GM12891 (cell line): ENCODE results near the gene TSEN2.

Experiments used
- POLR2A ChIP-seq: IDR thresholded peaks from 2 replicates; pipeline ENCODE4 v1.6.1; 2011; ENCODE audit warnings: low read depth, low read length, control low read depth
- POLR2AphosphoS5 ChIP-seq: IDR thresholded peaks from 2 replicates; pipeline ENCODE4 v1.6.1; 2011; ENCODE audit warnings: low read depth, low read length, control low read depth
- POU2F2 ChIP-seq: IDR thresholded peaks from 2 replicates; pipeline ENCODE4 v1.6.1; 2011; ENCODE audit warnings: low read depth, mild to moderate bottlenecking, control low read depth, low read length, moderate library complexity
- SPI1 ChIP-seq: IDR thresholded peaks from 2 replicates; pipeline ENCODE4 v1.6.1; 2011; ENCODE audit warnings: low read depth, low read length, control low read depth
- TAF1 ChIP-seq: IDR thresholded peaks from 2 replicates; pipeline ENCODE4 v1.6.1; 2011; ENCODE audit warnings: low read depth, low read length, control low read depth

DNA sequence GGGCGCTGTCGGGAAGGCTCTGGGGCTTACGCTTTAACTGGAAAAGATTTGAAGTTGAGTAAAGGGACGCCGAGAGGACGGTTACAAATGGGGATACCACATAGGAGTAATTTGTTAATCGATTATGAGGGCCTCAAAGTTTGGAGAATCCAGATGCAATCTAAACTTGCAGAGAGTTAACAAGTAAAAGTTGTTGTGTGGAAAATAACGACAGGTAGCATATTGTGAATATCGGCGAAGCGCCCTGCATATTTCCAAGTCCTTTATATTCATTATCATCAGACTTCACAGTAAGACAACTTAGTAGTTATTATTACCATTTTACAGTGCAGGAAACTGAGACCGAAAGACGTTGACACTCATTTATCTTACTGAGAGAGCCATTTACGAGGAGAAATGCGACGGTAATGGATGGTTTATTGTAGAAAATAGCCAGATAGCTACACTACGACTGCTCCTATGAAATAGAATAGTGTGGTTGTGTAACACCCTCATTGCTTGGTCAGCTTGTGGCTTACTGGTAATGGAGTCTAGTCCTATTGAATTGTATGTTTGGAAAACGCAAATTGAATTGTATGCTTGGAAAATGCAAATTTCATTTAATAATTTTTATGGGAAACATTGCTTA lies 73.3 kb downstream of the TSEN2 start:
- no peak for TF ChIP-seq POLR2A
- no peak for TF ChIP-seq TAF1
- no peak for TF ChIP-seq SPI1
- TF ChIP-seq POLR2AphosphoS5: no peak
- TF ChIP-seq POU2F2: no peak
